HEK293 (cell line): ENCODE results near the gene ARHGDIA.

ENCODE experiments used
- BCL11A ChIP-seq: fragments of 450-650 bp; formaldehyde crosslinking; IDR thresholded peaks from 2 replicates; pipeline ENCODE4 v1.5.1; 2016; ENCODE audit warnings: low read depth, missing biosample characterization, missing genetic modification characterization
- CTCF ChIP-seq: fragments of 450-650 bp; formaldehyde crosslinking; IDR thresholded peaks from 2 replicates; pipeline ENCODE4 v1.5.1; 2016; ENCODE audit warnings: missing biosample characterization, missing genetic modification characterization
- SCRT2 ChIP-seq: fragments of 450-650 bp; formaldehyde crosslinking; IDR thresholded peaks from 2 replicates; pipeline ENCODE4 v1.5.1; 2016; ENCODE audit warnings: missing biosample characterization, missing genetic modification characterization
- ZBTB21 ChIP-seq: fragments of 450-650 bp; formaldehyde crosslinking; IDR thresholded peaks from 2 replicates; pipeline ENCODE4 v1.5.1; 2017; ENCODE audit warnings: missing biosample characterization, missing genetic modification characterization
- ZBTB7A ChIP-seq: fragments of 450-650 bp; formaldehyde crosslinking; IDR thresholded peaks from 2 replicates; pipeline ENCODE4 v1.5.1; 2016; ENCODE audit warnings: low read depth, missing biosample characterization, missing genetic modification characterization
- ZFP37 ChIP-seq: fragments of 450-650 bp; formaldehyde crosslinking; IDR thresholded peaks from 2 replicates; pipeline ENCODE4 v1.5.1; 2016; ENCODE audit warnings: missing biosample characterization, missing genetic modification characterization
- ZNF221 ChIP-seq: fragments of 450-650 bp; formaldehyde crosslinking; IDR thresholded peaks from 2 replicates; pipeline ENCODE4 v1.5.1; 2017; ENCODE audit warnings: missing biosample characterization, missing genetic modification characterization, borderline replicate concordance
- ZNF274 ChIP-seq, 2 experiments: fragments of 200-500 bp in 1 of 2; fragments of 450-650 bp in 1 of 2; sonication (Bioruptor generic) in 1 of 2; formaldehyde crosslinking in 1 of 2; IDR thresholded peaks; 2 replicates each; pipeline versions ENCODE4 v1.5.1 to v1.6.1; 2014 to 2016; ENCODE audit warnings: borderline replicate concordance in 1 of 2, inconsistent platforms in 1 of 2, low read length in 1 of 2, missing biosample characterization in 1 of 2, missing genetic modification characterization in 1 of 2
- ZNF341 ChIP-seq: fragments of 450-650 bp; formaldehyde crosslinking; IDR thresholded peaks from 2 replicates; pipeline ENCODE4; 2016; ENCODE audit warnings: low read depth, missing biosample characterization, missing genetic modification characterization
- ZNF558 ChIP-seq: fragments of 450-650 bp; formaldehyde crosslinking; IDR thresholded peaks from 2 replicates; pipeline ENCODE4 v1.5.1; 2016; ENCODE audit warnings: missing biosample characterization, missing genetic modification characterization
- ZNF704 ChIP-seq: fragments of 450-650 bp; formaldehyde crosslinking; IDR thresholded peaks from 2 replicates; pipeline ENCODE4 v1.5.1; 2016; ENCODE audit warnings: missing biosample characterization, missing genetic modification characterization

GRCh38 chr17:81852237-81852636 lies 18.9 kb downstream of the ARHGDIA start:
- TF ChIP-seq SCRT2 (tag by site-specific recombination) (no peak), ZFP37 (tag by site-specific recombination) (no peak), ZNF704 (tag by site-specific recombination) (no peak), ZNF221 (tag by site-specific recombination) (no peak), BCL11A (tag by site-specific recombination) (no peak), ZBTB7A (tag by site-specific recombination) (no peak), CTCF (tag by site-specific recombination) (no peak), ZNF341 (tag by site-specific recombination) (no peak), ZNF274 (IDR thresholded peaks at IDR 0.05; ENCODE audit: low read length) (no peak), ZNF274 (tag by site-specific recombination; IDR thresholded peaks at IDR 0.05; ENCODE audit: borderline replicate concordance) (no peak), ZBTB21 (tag by site-specific recombination) (no peak), ZNF558 (tag by site-specific recombination) (no peak)
